GM12878 (cell line): ENCODE measurements around the gene HRH3. TPM values are rescaled to one million over a fixed set of nuclear protein-coding genes. Genes with fewer than 3 reads are reported as not detected.

Experiments used
- ATAC-seq: fragments of 200-7000 bp; cut with Tn5 transposase; 3 replicates; pipeline ENCODE4 v1.9.1; 2020; ENCODE audit warnings: mild to moderate bottlenecking, moderate library complexity
- BruUV-seq: library from RNA; stranded (reverse); fragments of 400-500 nt; replicated peaks from 2 replicates; lab custom pipeline; 2021; lab: Mats Ljungman, UMichigan
- CTCF ChIA-PET: fragments of 300-600 bp; sonication (Branson Sonifier 250); formaldehyde crosslinking; extraction: SDS; loops from one replicate; lab custom pipeline; 2021; ENCODE audit warnings: inconsistent platforms; lab: Yijun Ruan, JAX
- POLR2A ChIA-PET: fragments of 350-600 bp; formaldehyde crosslinking; extraction: SDS; loops from one replicate; lab custom pipeline; 2021; ENCODE audit warnings: inconsistent platforms; lab: Charles Lee
- RAD21 ChIA-PET: fragments of 300-600 bp; sonication (Branson Sonifier 250); formaldehyde crosslinking; loops from one replicate; lab custom pipeline; 2023; ENCODE audit warnings: antibody characterized with exemption; ENCODE audit not compliant: unreplicated experiment; lab: Charles Lee
- SMC1A ChIA-PET: fragments of 300-600 bp; sonication (Branson Sonifier 250); formaldehyde crosslinking; loops from one replicate; lab custom pipeline; 2023; ENCODE audit not compliant: unreplicated experiment, uncharacterized antibody; lab: Charles Lee
- DNase-seq: peaks from one replicate; pipeline ENCODE4 v3.0.0-alpha.2; 2011; ENCODE audit warnings: low read depth, low spot score
- FAIRE-seq: peaks from 3 replicates; lab custom pipeline; 2011; peaks lifted over from hg19 to GRCh38; lab: Jason Lieb, UNC
- H2AFZ ChIP-seq: 2 replicates; pipeline ENCODE4 v1.6.0; 2011; ENCODE audit warnings: low read depth, low read length, control low read depth; ENCODE audit not compliant: control insufficient read depth
- H3K27ac ChIP-seq: 2 replicates; pipeline ENCODE4 v1.5.1; 2011; ENCODE audit warnings: control low read depth; ENCODE audit not compliant: control insufficient read depth, insufficient read depth
- H3K27me3 ChIP-seq, 2 experiments: replicated peaks in 1 of 2; 2 replicates each; pipeline versions ENCODE4 v1.6.0 to v1.6.1; 2011; ENCODE audit warnings: low read length in 1 of 2; ENCODE audit not compliant: control insufficient read depth in 2 of 2, insufficient read depth in 2 of 2
- H3K36me3 ChIP-seq, 2 experiments: 2 replicates each; pipeline ENCODE4 v1.5.1; 2011; ENCODE audit warnings: low read length in 1 of 2; ENCODE audit not compliant: control insufficient read depth in 2 of 2, insufficient read depth in 2 of 2
- H3K4me1 ChIP-seq: 2 replicates; pipeline ENCODE4 v1.6.1; 2011; ENCODE audit warnings: mild to moderate bottlenecking, low read length, moderate library complexity, mixed read lengths; ENCODE audit not compliant: control insufficient read depth, insufficient read depth
- H3K4me2 ChIP-seq: 2 replicates; pipeline ENCODE4 v1.6.0; 2011; ENCODE audit warnings: control low read depth; ENCODE audit not compliant: control insufficient read depth, insufficient read depth
- H3K4me3 ChIP-seq: fragments of 200-600 bp; sonication (generic); 2 replicates; pipeline ENCODE4 v1.5.1; 2016
- H3K79me2 ChIP-seq: 2 replicates; pipeline ENCODE4 v1.6.0; 2011; ENCODE audit warnings: low read length; ENCODE audit not compliant: control insufficient read depth, insufficient read depth
- H3K9ac ChIP-seq: 2 replicates; pipeline ENCODE4 v1.8.0; 2011; ENCODE audit warnings: low read length, control low read depth, mixed read lengths; ENCODE audit not compliant: control insufficient read depth, insufficient read depth
- H3K9me3 ChIP-seq: replicated peaks from 3 replicates; pipeline ENCODE4 v1.5.1; 2011; ENCODE audit warnings: mild to moderate bottlenecking, low read length; ENCODE audit not compliant: control insufficient read depth, insufficient read depth
- H4K20me1 ChIP-seq: 2 replicates; pipeline ENCODE4 v1.6.0; 2011; ENCODE audit not compliant: control insufficient read depth, insufficient read depth
- ESRRA ChIP-seq: IDR thresholded peaks from 2 replicates; pipeline ENCODE4 v1.6.1; 2012; ENCODE audit warnings: mild to moderate bottlenecking, low read length, improper control_type of control experiment
- FOS ChIP-seq: IDR thresholded peaks from 3 replicates; pipeline ENCODE4 v1.6.1; 2011; ENCODE audit warnings: borderline replicate concordance; ENCODE audit not compliant: insufficient read length; ENCODE audit errors: extremely low read depth
- GATAD2B ChIP-seq: fragments of 450-650 bp; conservative IDR thresholded peaks from 2 replicates; pipeline ENCODE4 v1.6.1; 2017; ENCODE audit warnings: low read depth, mild to moderate bottlenecking, moderate library complexity
- IKZF1 ChIP-seq: fragments of 450-650 bp; conservative IDR thresholded peaks from 2 replicates; pipeline ENCODE4 v1.6.1; 2017; ENCODE audit warnings: antibody characterized with exemption, mild to moderate bottlenecking
- MEF2B ChIP-seq: fragments of 450-650 bp; IDR thresholded peaks from 2 replicates; pipeline ENCODE4 v1.6.1; 2018; ENCODE audit warnings: mild to moderate bottlenecking, moderate library complexity; ENCODE audit not compliant: partially characterized antibody, poor library complexity, severe bottlenecking
- PAX5 ChIP-seq: IDR thresholded peaks from 2 replicates; pipeline ENCODE4 v1.6.1; 2011; ENCODE audit warnings: low read depth, low read length, borderline replicate concordance
- POLR2AphosphoS2 ChIP-seq: IDR thresholded peaks from 2 replicates; pipeline ENCODE4 v1.6.1; 2011; ENCODE audit warnings: low read depth, mild to moderate bottlenecking, low read length, improper control_type of control experiment, moderate library complexity
- SREBF1 ChIP-seq: IDR thresholded peaks from 2 replicates; pipeline ENCODE4 v1.6.1; 2012; ENCODE audit warnings: mild to moderate bottlenecking, low read length
- WGBS: methylation state at CpG from one replicate; pipeline ENCODE4 v1.1.6; 2016; ENCODE audit warnings: low lambda C conversion rate; ENCODE audit not compliant: insufficient replicate concordance, insufficient coverage; ENCODE audit errors: missing lambda C conversion rate; 5-methylcytosine and 5-hydroxymethylcytosine counted together
- in situ Hi-C: fragments of 300-500 bp; cut with MboI; formaldehyde crosslinking; loops from 9 replicates; pipeline ENCODE4 v1.14.3; 2018; ENCODE audit warnings: mixed read lengths
- intact Hi-C: fragments of 100-400 bp; cut with micrococcal nuclease; formaldehyde crosslinking; loops from one replicate; pipeline ENCODE4 v1.14.2; 2022; ENCODE audit not compliant: unreplicated experiment
- polyA plus RNA-seq, 11 experiments: library from polyadenylated mRNA; depleted of rRNA in 4 of 11; unstranded in 6 of 11; stranded (reverse) in 5 of 11; fragments of >200 nt; fragmentation: Nextera tagmentation in 4 of 11; fragmentation: Illumina TruSeq in 1 of 11; extraction: Ambion mirVana in 4 of 11; extraction: Trizol in 1 of 11; gene quantifications; 1 replicate in 1 of 11; 2 replicates in 10 of 11; pipeline versions ENCODE4 v1.2.1 to v1.2.3, GENCODE V29; 2011 to 2016; ENCODE audit warnings: inconsistent platforms in 2 of 11, missing spikeins in 2 of 11, low read depth in 1 of 11
- total RNA-seq, 4 experiments: library from RNA; depleted of rRNA in 3 of 4; stranded (reverse); fragments of >200 nt in 3 of 4; fragmentation: Illumina TruSeq in 1 of 4; extraction: Trizol in 1 of 4; gene quantifications; 2 replicates each; pipeline versions ENCODE4 v1.2.1 to v1.2.3, GENCODE V29; 2013 to 2021
- TF ChIP-seq, protein P1 (sequence below): fragments of 450-650 bp; IDR thresholded peaks from 2 replicates; pipeline ENCODE4 v1.6.1; 2018; ENCODE audit warnings: borderline replicate concordance, mild to moderate bottlenecking; ENCODE audit not compliant: partially characterized antibody
- TF ChIP-seq, protein P2 (sequence below): fragments of 450-650 bp; IDR thresholded peaks from 2 replicates; pipeline ENCODE4 v1.6.1; 2017; ENCODE audit warnings: low read depth, mild to moderate bottlenecking, moderate library complexity
- TF ChIP-seq, protein P3 (sequence below): fragments of 150-350 bp; IDR thresholded peaks from 2 replicates; pipeline ENCODE4 v1.6.1; 2016; ENCODE audit warnings: low read depth, low read length
- TF ChIP-seq, protein P4 (sequence below): fragments of 450-650 bp; formaldehyde crosslinking; IDR thresholded peaks from 2 replicates; pipeline ENCODE4 v1.4.0; 2020; ENCODE audit warnings: mild to moderate bottlenecking, moderate library complexity

HRH3 gene
- total and polyA plus RNA-seq, 10 of the 15 experiments (the other 5 are each of a cell fraction or from before 2014, with no cell fraction given), result not detected

GRCh38 chr20:62234339-62234738 lies 14.3 kb upstream of the HRH3 start (continued):
- no peak for TF ChIP-seq MEF2B
- no peak for TF ChIP-seq IKZF1
- TF ChIP-seq, protein P1, sequence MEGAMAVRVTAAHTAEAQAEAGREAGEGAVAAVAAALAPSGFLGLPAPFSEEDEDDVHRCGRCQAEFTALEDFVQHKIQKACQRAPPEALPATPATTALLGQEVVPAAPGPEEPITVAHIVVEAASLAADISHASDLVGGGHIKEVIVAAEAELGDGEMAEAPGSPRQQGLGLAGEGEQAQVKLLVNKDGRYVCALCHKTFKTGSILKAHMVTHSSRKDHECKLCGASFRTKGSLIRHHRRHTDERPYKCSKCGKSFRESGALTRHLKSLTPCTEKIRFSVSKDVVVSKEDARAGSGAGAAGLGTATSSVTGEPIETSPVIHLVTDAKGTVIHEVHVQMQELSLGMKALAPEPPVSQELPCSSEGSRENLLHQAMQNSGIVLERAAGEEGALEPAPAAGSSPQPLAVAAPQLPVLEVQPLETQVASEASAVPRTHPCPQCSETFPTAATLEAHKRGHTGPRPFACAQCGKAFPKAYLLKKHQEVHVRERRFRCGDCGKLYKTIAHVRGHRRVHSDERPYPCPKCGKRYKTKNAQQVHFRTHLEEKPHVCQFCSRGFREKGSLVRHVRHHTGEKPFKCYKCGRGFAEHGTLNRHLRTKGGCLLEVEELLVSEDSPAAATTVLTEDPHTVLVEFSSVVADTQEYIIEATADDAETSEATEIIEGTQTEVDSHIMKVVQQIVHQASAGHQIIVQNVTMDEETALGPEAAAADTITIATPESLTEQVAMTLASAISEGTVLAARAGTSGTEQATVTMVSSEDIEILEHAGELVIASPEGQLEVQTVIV, result no peak
- no peak for TF ChIP-seq PAX5
- no peak for TF ChIP-seq ESRRA

DNA sequence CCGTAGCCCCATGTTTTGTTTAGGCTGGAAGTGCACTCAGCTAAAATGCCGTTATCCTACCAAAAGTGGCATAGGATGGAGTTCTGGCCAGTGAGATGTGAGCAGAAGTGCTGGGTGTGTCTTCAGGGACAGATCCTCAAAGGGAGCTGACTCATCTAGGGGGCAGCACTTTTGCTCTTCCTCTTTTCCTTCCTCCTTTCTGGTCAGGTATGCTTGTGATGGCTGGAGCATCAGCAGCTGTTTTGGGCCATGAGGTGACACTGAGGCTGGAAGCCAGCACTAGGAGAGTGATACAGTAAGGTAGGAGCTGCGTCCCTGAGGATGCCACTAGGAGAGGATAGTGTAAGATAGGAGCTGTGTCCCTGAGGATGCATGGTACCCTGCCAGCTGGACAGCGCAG lies 13.6 kb upstream of the HRH3 start:
- ChIA-PET SMC1A (no interaction called here), CTCF (interaction anchor here (0.6 kb wide), 1 partner anchor 573 kb away, joined by 3 read pairs; no protein-coding TSS in a partner anchor), POLR2A (no interaction called here), RAD21 (no interaction called here)
- in situ Hi-C loops, result no loop called here
- BruUV-seq, result no TSS peak
- Histone ChIP-seq H3K9me3 (no peaks in the 10 kb centered on the region; the same call in 2 of the 3 replicates), H3K27ac (no peak overlapping the region), H2AFZ (no peak overlapping the region), H3K36me3 (no peaks in the 10 kb centered on the region), H3K4me2 (no peak overlapping the region), H4K20me1 (no peaks in the 10 kb centered on the region), H3K9ac (no peak overlapping the region), H3K27me3 (no peaks in the 10 kb centered on the region), H3K4me1 (peaks cover 5% of the 10 kb centered on the region), H3K79me2 (peaks cover 1% of the 10 kb centered on the region; the same call in 1 of the 2 replicates), H3K4me3 (no peak overlapping the region)
- intact Hi-C loops, result no loop called here
- no peak for FAIRE-seq
- no peak for DNase-seq
- no peak for ATAC-seq
- WGBS, result 52% methylated on average over 4 of the region's 4 CpGs
- TF ChIP-seq SREBF1 (no peak), POLR2AphosphoS2 (no peak), GATAD2B (no peak), FOS (no peak)
- TF ChIP-seq, protein P2, sequence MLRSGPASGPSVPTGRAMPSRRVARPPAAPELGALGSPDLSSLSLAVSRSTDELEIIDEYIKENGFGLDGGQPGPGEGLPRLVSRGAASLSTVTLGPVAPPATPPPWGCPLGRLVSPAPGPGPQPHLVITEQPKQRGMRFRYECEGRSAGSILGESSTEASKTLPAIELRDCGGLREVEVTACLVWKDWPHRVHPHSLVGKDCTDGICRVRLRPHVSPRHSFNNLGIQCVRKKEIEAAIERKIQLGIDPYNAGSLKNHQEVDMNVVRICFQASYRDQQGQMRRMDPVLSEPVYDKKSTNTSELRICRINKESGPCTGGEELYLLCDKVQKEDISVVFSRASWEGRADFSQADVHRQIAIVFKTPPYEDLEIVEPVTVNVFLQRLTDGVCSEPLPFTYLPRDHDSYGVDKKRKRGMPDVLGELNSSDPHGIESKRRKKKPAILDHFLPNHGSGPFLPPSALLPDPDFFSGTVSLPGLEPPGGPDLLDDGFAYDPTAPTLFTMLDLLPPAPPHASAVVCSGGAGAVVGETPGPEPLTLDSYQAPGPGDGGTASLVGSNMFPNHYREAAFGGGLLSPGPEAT, result no peak
- TF ChIP-seq, protein P3, sequence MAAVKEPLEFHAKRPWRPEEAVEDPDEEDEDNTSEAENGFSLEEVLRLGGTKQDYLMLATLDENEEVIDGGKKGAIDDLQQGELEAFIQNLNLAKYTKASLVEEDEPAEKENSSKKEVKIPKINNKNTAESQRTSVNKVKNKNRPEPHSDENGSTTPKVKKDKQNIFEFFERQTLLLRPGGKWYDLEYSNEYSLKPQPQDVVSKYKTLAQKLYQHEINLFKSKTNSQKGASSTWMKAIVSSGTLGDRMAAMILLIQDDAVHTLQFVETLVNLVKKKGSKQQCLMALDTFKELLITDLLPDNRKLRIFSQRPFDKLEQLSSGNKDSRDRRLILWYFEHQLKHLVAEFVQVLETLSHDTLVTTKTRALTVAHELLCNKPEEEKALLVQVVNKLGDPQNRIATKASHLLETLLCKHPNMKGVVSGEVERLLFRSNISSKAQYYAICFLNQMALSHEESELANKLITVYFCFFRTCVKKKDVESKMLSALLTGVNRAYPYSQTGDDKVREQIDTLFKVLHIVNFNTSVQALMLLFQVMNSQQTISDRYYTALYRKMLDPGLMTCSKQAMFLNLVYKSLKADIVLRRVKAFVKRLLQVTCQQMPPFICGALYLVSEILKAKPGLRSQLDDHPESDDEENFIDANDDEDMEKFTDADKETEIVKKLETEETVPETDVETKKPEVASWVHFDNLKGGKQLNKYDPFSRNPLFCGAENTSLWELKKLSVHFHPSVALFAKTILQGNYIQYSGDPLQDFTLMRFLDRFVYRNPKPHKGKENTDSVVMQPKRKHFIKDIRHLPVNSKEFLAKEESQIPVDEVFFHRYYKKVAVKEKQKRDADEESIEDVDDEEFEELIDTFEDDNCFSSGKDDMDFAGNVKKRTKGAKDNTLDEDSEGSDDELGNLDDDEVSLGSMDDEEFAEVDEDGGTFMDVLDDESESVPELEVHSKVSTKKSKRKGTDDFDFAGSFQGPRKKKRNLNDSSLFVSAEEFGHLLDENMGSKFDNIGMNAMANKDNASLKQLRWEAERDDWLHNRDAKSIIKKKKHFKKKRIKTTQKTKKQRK, result no peak
- TF ChIP-seq, protein P4, sequence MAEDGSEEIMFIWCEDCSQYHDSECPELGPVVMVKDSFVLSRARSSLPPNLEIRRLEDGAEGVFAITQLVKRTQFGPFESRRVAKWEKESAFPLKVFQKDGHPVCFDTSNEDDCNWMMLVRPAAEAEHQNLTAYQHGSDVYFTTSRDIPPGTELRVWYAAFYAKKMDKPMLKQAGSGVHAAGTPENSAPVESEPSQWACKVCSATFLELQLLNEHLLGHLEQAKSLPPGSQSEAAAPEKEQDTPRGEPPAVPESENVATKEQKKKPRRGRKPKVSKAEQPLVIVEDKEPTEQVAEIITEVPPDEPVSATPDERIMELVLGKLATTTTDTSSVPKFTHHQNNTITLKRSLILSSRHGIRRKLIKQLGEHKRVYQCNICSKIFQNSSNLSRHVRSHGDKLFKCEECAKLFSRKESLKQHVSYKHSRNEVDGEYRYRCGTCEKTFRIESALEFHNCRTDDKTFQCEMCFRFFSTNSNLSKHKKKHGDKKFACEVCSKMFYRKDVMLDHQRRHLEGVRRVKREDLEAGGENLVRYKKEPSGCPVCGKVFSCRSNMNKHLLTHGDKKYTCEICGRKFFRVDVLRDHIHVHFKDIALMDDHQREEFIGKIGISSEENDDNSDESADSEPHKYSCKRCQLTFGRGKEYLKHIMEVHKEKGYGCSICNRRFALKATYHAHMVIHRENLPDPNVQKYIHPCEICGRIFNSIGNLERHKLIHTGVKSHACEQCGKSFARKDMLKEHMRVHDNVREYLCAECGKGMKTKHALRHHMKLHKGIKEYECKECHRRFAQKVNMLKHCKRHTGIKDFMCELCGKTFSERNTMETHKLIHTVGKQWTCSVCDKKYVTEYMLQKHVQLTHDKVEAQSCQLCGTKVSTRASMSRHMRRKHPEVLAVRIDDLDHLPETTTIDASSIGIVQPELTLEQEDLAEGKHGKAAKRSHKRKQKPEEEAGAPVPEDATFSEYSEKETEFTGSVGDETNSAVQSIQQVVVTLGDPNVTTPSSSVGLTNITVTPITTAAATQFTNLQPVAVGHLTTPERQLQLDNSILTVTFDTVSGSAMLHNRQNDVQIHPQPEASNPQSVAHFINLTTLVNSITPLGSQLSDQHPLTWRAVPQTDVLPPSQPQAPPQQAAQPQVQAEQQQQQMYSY, result no peak
